ENCODE data around the gene LRRC56.
A peak's percentile ranks its signal among the peaks of the same experiment; 100 is the strongest.

LRRC56 gene

GRCh38 chr11:597166-597725 lies 59.9 kb downstream of the LRRC56 start:
- Histone ChIP-seq H3K9me3 (no peaks in the 10 kb centered on the region), H3K27me3 (no peaks in the 10 kb centered on the region), H3K4me1 (no peaks in the 10 kb centered on the region), H3K4me3 (ENCODE audit: low read depth, low read length) (no peak overlapping the region), H3K36me3 (peaks cover 16% of the 10 kb centered on the region)
- 0 out of 2 replicates have a peak, but pooled peaks have one; percentile 5 for TF ChIP-seq CTCF (IDR thresholded peaks at IDR 0.05; ENCODE audit: low read depth, low read length)
- no peak for DNase-seq

- no peak for DNase-seq
- Histone ChIP-seq H3K9me3 (no peaks in the 10 kb centered on the region), H3K4me3 (ENCODE audit: low read depth, low read length) (no peak overlapping the region), H3K4me1 (no peaks in the 10 kb centered on the region), H3K27me3 (no peaks in the 10 kb centered on the region), H3K36me3 (peaks cover 8% of the 10 kb centered on the region)
- TF ChIP-seq CTCF (IDR thresholded peaks at IDR 0.05; ENCODE audit: low read depth, low read length), result no peak
These were observed 60.8 kb downstream of the LRRC56 start for GRCh38 chr11:598005-598680.

GRCh38 chr11:601573-602245 lies 64.4 kb downstream of the LRRC56 start:
- Histone ChIP-seq H3K4me3 (ENCODE audit: low read depth, low read length) (no peak overlapping the region), H3K4me1 (peaks cover 8% of the 10 kb centered on the region), H3K36me3 (peaks cover 26% of the 10 kb centered on the region), H3K27me3 (no peaks in the 10 kb centered on the region), H3K9me3 (no peaks in the 10 kb centered on the region)
- TF ChIP-seq CTCF (IDR thresholded peaks at IDR 0.05; ENCODE audit: low read depth, low read length), result no peak
- DNase-seq, result no peak

- H3K27me3 ChIP-seq, result no peaks in the 10 kb centered on the region
- peaks cover 41% of the 10 kb centered on the region for H3K36me3 ChIP-seq
- DNase-seq, result no peak
- H3K4me3 ChIP-seq (ENCODE audit: low read depth, low read length), result no peak overlapping the region
- no peaks in the 10 kb centered on the region for H3K9me3 ChIP-seq
- no peak for TF ChIP-seq CTCF (IDR thresholded peaks at IDR 0.05; ENCODE audit: low read depth, low read length)
- H3K4me1 ChIP-seq, result peaks cover 9% of the 10 kb centered on the region
These were observed 65.8 kb downstream of the LRRC56 start for GRCh38 chr11:603154-603553.

Data from BE2C (cell line).